Nephron (organoid): ENCODE results near the gene FOXL1.

Source experiments
- H3K27ac Mint-ChIP-seq, 3 experiments: 2 replicates each; pipeline ENCODE4 v1.8.0; 2020; ENCODE audit warnings: mixed read lengths in 3 of 3, mild to moderate bottlenecking in 2 of 3, moderate library complexity in 1 of 3
- H3K27me3 Mint-ChIP-seq: 2 replicates; pipeline ENCODE4 v1.8.0; 2021; ENCODE audit warnings: low read depth, mild to moderate bottlenecking, moderate library complexity, mixed read lengths
- H3K36me3 Mint-ChIP-seq: 2 replicates; pipeline ENCODE4 v1.8.0; 2020; ENCODE audit warnings: low read depth, mixed read lengths
- H3K4me1 Mint-ChIP-seq: 2 replicates; pipeline ENCODE4 v1.8.0; 2020; ENCODE audit warnings: mixed read lengths
- H3K4me3 Mint-ChIP-seq, 3 experiments: 2 replicates each; pipeline ENCODE4 v1.8.0; 2020; ENCODE audit warnings: mild to moderate bottlenecking in 3 of 3, mixed read lengths in 3 of 3, moderate library complexity in 2 of 3
- H3K9me3 Mint-ChIP-seq: 2 replicates; pipeline ENCODE4 v1.8.0; 2020; ENCODE audit warnings: mixed read lengths
- CTCF ChIP-seq, 3 experiments: fragments of 200-600 bp; sonication (generic); IDR thresholded peaks; one replicate each; pipeline ENCODE4 v1.5.0; 2021; ENCODE audit warnings: antibody characterized with exemption in 3 of 3; ENCODE audit not compliant: unreplicated experiment in 3 of 3

The FOXL1 gene

GRCh38 chr16:86575754-86576557, 2.4 kb upstream of the FOXL1 start:
- peaks cover 97% of the 10 kb centered on the region for H3K27me3 Mint-ChIP-seq
- peaks cover 64% of the 10 kb centered on the region for H3K4me1 Mint-ChIP-seq
- TF ChIP-seq CTCF (IDR thresholded peaks at IDR 0.05; ENCODE audit: unreplicated experiment in 3 of 3), result peak; percentile 63 to 76 (median 66)
- H3K27ac Mint-ChIP-seq, result peak overlapping the region; percentile 94 to 97 (median 96)
- peaks cover 29% of the 10 kb centered on the region for H3K36me3 Mint-ChIP-seq
- H3K9me3 Mint-ChIP-seq, result no peaks in the 10 kb centered on the region
- peak overlapping the region; percentile 87 to 92 (median 91) for H3K4me3 Mint-ChIP-seq

GRCh38 chr16:86576591-86577313, 1.6 kb upstream of the FOXL1 start:
- Mint-ChIP-seq H3K36me3 (peaks cover 27% of the 10 kb centered on the region), H3K27ac (peak overlapping the region; percentile 94 to 98 (median 97)), H3K4me1 (peaks cover 64% of the 10 kb centered on the region), H3K9me3 (no peaks in the 10 kb centered on the region), H3K27me3 (peaks cover 97% of the 10 kb centered on the region), H3K4me3 (peak overlapping the region; percentile 87 to 92 (median 91))
- TF ChIP-seq CTCF (IDR thresholded peaks at IDR 0.05; ENCODE audit: unreplicated experiment in 3 of 3), result no peak

- Mint-ChIP-seq H3K4me3 (peak overlapping the region; percentile 87 to 92 (median 91)), H3K9me3 (no peaks in the 10 kb centered on the region), H3K27me3 (peaks cover 96% of the 10 kb centered on the region), H3K27ac (peak overlapping the region; percentile 92 to 98 (median 97)), H3K4me1 (peaks cover 65% of the 10 kb centered on the region), H3K36me3 (peaks cover 26% of the 10 kb centered on the region)
- no peak for TF ChIP-seq CTCF (IDR thresholded peaks at IDR 0.05; ENCODE audit: unreplicated experiment in 3 of 3)
Observed at GRCh38 chr16:86577314-86577971, 906 bp upstream of the FOXL1 start.

GRCh38 chr16:86578611-86579267, 390 bp downstream of the FOXL1 start:
- peaks cover 92% of the 10 kb centered on the region for H3K27me3 Mint-ChIP-seq
- H3K27ac Mint-ChIP-seq, result peak overlapping the region; percentile 92 to 98 (median 97)
- H3K36me3 Mint-ChIP-seq, result peaks cover 20% of the 10 kb centered on the region
- H3K9me3 Mint-ChIP-seq, result no peaks in the 10 kb centered on the region
- H3K4me3 Mint-ChIP-seq, result peak overlapping the region; percentile 87 to 92 (median 91)
- no peak for TF ChIP-seq CTCF (IDR thresholded peaks at IDR 0.05; ENCODE audit: unreplicated experiment in 3 of 3)
- H3K4me1 Mint-ChIP-seq, result peaks cover 59% of the 10 kb centered on the region

- peaks cover 53% of the 10 kb centered on the region for H3K4me1 Mint-ChIP-seq
- H3K4me3 Mint-ChIP-seq, result peak overlapping the region; percentile 85 to 90 (median 88)
- peak overlapping the region; percentile 75 to 97 (median 89) for H3K27ac Mint-ChIP-seq
- H3K9me3 Mint-ChIP-seq, result no peaks in the 10 kb centered on the region
- peaks cover 15% of the 10 kb centered on the region for H3K36me3 Mint-ChIP-seq
- TF ChIP-seq CTCF (IDR thresholded peaks at IDR 0.05; ENCODE audit: unreplicated experiment in 3 of 3), result no peak
- peaks cover 91% of the 10 kb centered on the region for H3K27me3 Mint-ChIP-seq
Observed at GRCh38 chr16:86579268-86580062, 1.1 kb downstream of the FOXL1 start.
